MM.1S (cell line): Measurements from ENCODE around the gene CAV1.

Experiments used
- DNase-seq: peaks from one replicate; pipeline ENCODE4 v3.0.0-alpha.2; 2015
- H2AFZ ChIP-seq: fragments of 300-600 bp; sonication (generic); 2 replicates; pipeline ENCODE4 v1.6.0; 2016; ENCODE audit warnings: antibody characterized with exemption, low read length
- H3F3A ChIP-seq: fragments of 300-600 bp; sonication (generic); 2 replicates; pipeline ENCODE4 v1.6.1; 2016; ENCODE audit warnings: mild to moderate bottlenecking, antibody characterized with exemption, low read length, moderate library complexity, mixed read lengths; ENCODE audit not compliant: insufficient read depth
- H3K27ac ChIP-seq: fragments of 300-600 bp; sonication (generic); 2 replicates; pipeline ENCODE4 v1.5.1; 2016; ENCODE audit warnings: mild to moderate bottlenecking, low read length
- H3K27me3 ChIP-seq: fragments of 300-600 bp; sonication (generic); replicated peaks from 2 replicates; pipeline ENCODE4 v1.6.0; 2016; ENCODE audit warnings: low read length; ENCODE audit not compliant: insufficient read depth
- H3K36me3 ChIP-seq: fragments of 300-600 bp; sonication (generic); replicated peaks from 2 replicates; pipeline ENCODE4 v1.6.1; 2016; ENCODE audit warnings: mild to moderate bottlenecking, low read length, mixed read lengths; ENCODE audit not compliant: insufficient read depth
- H3K4me1 ChIP-seq: fragments of 300-600 bp; sonication (generic); 2 replicates; pipeline ENCODE4 v1.6.1; 2016; ENCODE audit warnings: low read length, mixed read lengths
- H3K4me2 ChIP-seq: fragments of 300-600 bp; sonication (generic); 2 replicates; pipeline ENCODE4 v1.6.0; 2016; ENCODE audit warnings: low read depth, low read length
- H3K4me3 ChIP-seq: fragments of 300-600 bp; sonication (generic); 2 replicates; pipeline ENCODE4 v1.5.1; 2016; ENCODE audit warnings: low read length, mixed read lengths
- H3K79me2 ChIP-seq: fragments of 300-600 bp; sonication (generic); 2 replicates; pipeline ENCODE4 v1.6.1; 2016; ENCODE audit warnings: mixed run types, low read length, mixed read lengths
- H3K9ac ChIP-seq: fragments of 300-600 bp; sonication (generic); 2 replicates; pipeline ENCODE4 v1.6.1; 2016; ENCODE audit warnings: low read length, mixed read lengths
- H3K9me2 ChIP-seq: fragments of 300-600 bp; sonication (generic); replicated peaks from 2 replicates; pipeline ENCODE4 v1.6.1; 2016; ENCODE audit warnings: mild to moderate bottlenecking, low read length, mixed read lengths; ENCODE audit not compliant: insufficient read depth
- H3K9me3 ChIP-seq: fragments of 300-600 bp; sonication (generic); replicated peaks from 2 replicates; pipeline ENCODE4 v1.6.1; 2016; ENCODE audit warnings: mild to moderate bottlenecking, low read length, mixed read lengths; ENCODE audit not compliant: insufficient read depth
- H4K20me1 ChIP-seq: fragments of 300-600 bp; sonication (generic); 2 replicates; pipeline ENCODE4 v1.6.1; 2016; ENCODE audit warnings: mild to moderate bottlenecking, low read length, moderate library complexity, mixed read lengths; ENCODE audit not compliant: insufficient read depth
- CTCF ChIP-seq: fragments of 300-600 bp; sonication (generic); IDR thresholded peaks from 2 replicates; pipeline ENCODE4 v1.5.1; 2016; ENCODE audit warnings: antibody characterized with exemption, low read length, mixed read lengths
- EZH2 ChIP-seq: fragments of 300-600 bp; sonication (generic); optimal IDR thresholded peaks from 2 replicates; pipeline ENCODE3; 2017; ENCODE audit warnings: low read depth, mild to moderate bottlenecking, antibody characterized with exemption, low read length, mixed read lengths
- EZH2phosphoT487 ChIP-seq: fragments of 300-600 bp; sonication (generic); IDR thresholded peaks from 2 replicates; pipeline ENCODE4 v1.6.1; 2018; ENCODE audit warnings: antibody characterized with exemption, low read length

Gene CAV1

GRCh38 chr7:116573541-116573940 is 48.7 kb downstream of the CAV1 start:
- H3F3A ChIP-seq: 0 out of 2 replicates have a peak, but pooled peaks cover 5% of the 10 kb centered on the region
- no peaks in the 10 kb centered on the region for H3K9me3 ChIP-seq
- no peaks in the 10 kb centered on the region for H4K20me1 ChIP-seq
- H3K4me1 ChIP-seq: peaks cover 23% of the 10 kb centered on the region
- no peaks in the 10 kb centered on the region for H3K9me2 ChIP-seq
- H3K27me3 ChIP-seq: no peaks in the 10 kb centered on the region
- no peaks in the 10 kb centered on the region for H3K79me2 ChIP-seq
- peak overlapping the region; percentile 26 for H3K4me3 ChIP-seq
- TF ChIP-seq CTCF (no peak), EZH2 (no peak), EZH2phosphoT487 (no peak)
- H3K36me3 ChIP-seq: no peaks in the 10 kb centered on the region
- DNase-seq: no peak
- peak overlapping the region; percentile 69 for H2AFZ ChIP-seq
- H3K4me2 ChIP-seq: peak overlapping the region; percentile 84
- H3K9ac ChIP-seq: peak overlapping the region; percentile 5; the same call in 1 of the 2 replicates
- peak overlapping the region; percentile 27; the same call in 1 of the 2 replicates for H3K27ac ChIP-seq

- Histone ChIP-seq H3K27ac (peak overlapping the region; percentile 27; the same call in 1 of the 2 replicates), H2AFZ (peak overlapping the region; percentile 69), H3K79me2 (no peaks in the 10 kb centered on the region), H3K4me1 (peaks cover 23% of the 10 kb centered on the region), H3K9me2 (no peaks in the 10 kb centered on the region), H3K27me3 (no peaks in the 10 kb centered on the region), H4K20me1 (no peaks in the 10 kb centered on the region), H3K4me3 (peak overlapping the region; percentile 26), H3K36me3 (no peaks in the 10 kb centered on the region), H3K9me3 (no peaks in the 10 kb centered on the region), H3K9ac (peak overlapping the region; percentile 5; the same call in 1 of the 2 replicates), H3K4me2 (peak overlapping the region; percentile 84), H3F3A (0 out of 2 replicates have a peak, but pooled peaks cover 5% of the 10 kb centered on the region)
- TF ChIP-seq CTCF (no peak), EZH2phosphoT487 (no peak), EZH2 (no peak)
- peak; percentile 61 for DNase-seq
These were observed 49.4 kb downstream of the CAV1 start for GRCh38 chr7:116574025-116574822.

GRCh38 chr7:116575853-116576252 is 51.0 kb downstream of the CAV1 start:
- Histone ChIP-seq H3K9me3 (no peaks in the 10 kb centered on the region), H3F3A (0 out of 2 replicates have a peak, but pooled peaks cover 5% of the 10 kb centered on the region), H3K4me2 (no peak overlapping the region), H3K9me2 (no peaks in the 10 kb centered on the region), H3K4me1 (peaks cover 33% of the 10 kb centered on the region), H3K9ac (no peak overlapping the region), H3K79me2 (no peaks in the 10 kb centered on the region), H3K4me3 (no peak overlapping the region), H2AFZ (no peak overlapping the region), H3K27me3 (no peaks in the 10 kb centered on the region), H3K27ac (no peak overlapping the region), H3K36me3 (no peaks in the 10 kb centered on the region), H4K20me1 (no peaks in the 10 kb centered on the region)
- TF ChIP-seq CTCF (no peak), EZH2 (no peak), EZH2phosphoT487 (no peak)
- no peak for DNase-seq
